BJ (cell line): Measurements from ENCODE around the gene PREB. TPM values are rescaled to one million over a fixed set of nuclear protein-coding genes. Genes with fewer than 3 reads are reported as not detected.
"Not testable (repeated sequence)": the region's sequence is repeated elsewhere in the genome, so short reads cannot be mapped to it uniquely, and the experiment has no call there.

ENCODE experiments used
- CTCF ChIA-PET: fragments of 350-600 bp; formaldehyde crosslinking; extraction: SDS; loops from one replicate; lab custom pipeline; 2021; ENCODE audit warnings: antibody characterized with exemption, inconsistent platforms; lab: Yijun Ruan, JAX
- POLR2A ChIA-PET: fragments of 300-600 bp; sonication (Branson Sonifier 250); formaldehyde crosslinking; extraction: SDS; loops from one replicate; lab custom pipeline; 2021; ENCODE audit warnings: antibody characterized with exemption; lab: Charles Lee
- DNase-seq: peaks from one replicate; pipeline ENCODE4 v3.0.0-alpha.2; 2011; ENCODE audit warnings: low read depth
- H3K27me3 ChIP-seq: 2 replicates; pipeline ENCODE4 v1.6.0; 2011; ENCODE audit warnings: low read length; ENCODE audit not compliant: control insufficient read depth, insufficient read depth
- H3K36me3 ChIP-seq: 2 replicates; pipeline ENCODE4 v1.5.1; 2011; ENCODE audit warnings: low read length; ENCODE audit not compliant: control insufficient read depth, insufficient read depth
- H3K4me3 ChIP-seq: 2 replicates; pipeline ENCODE4 v1.5.1; 2011; ENCODE audit warnings: low read depth, mild to moderate bottlenecking, control low read depth, low read length
- CTCF ChIP-seq: IDR thresholded peaks from 2 replicates; pipeline ENCODE4 v1.5.1; 2011; ENCODE audit warnings: low read depth, mild to moderate bottlenecking, control low read depth, inconsistent platforms, low read length, moderate library complexity; ENCODE audit not compliant: insufficient read depth
- polyA plus RNA-seq: library from polyadenylated mRNA; depleted of rRNA; stranded (reverse); fragments of >200 nt; gene quantifications from 2 replicates; pipeline ENCODE4 v1.2.3, GENCODE V29; 2011

PREB gene
- polyA plus RNA-seq, 1 experiment, result 84.0 TPM

- POLR2A ChIA-PET, result no interaction called here
- Histone ChIP-seq H3K4me3 (no peak overlapping the region), H3K27me3 (peaks cover 14% of the 10 kb centered on the region; the same call in 1 of the 2 replicates), H3K36me3 (no peaks in the 10 kb centered on the region)
- CTCF ChIA-PET, result no interaction called here
- TF ChIP-seq CTCF, result no peak
- no peak for DNase-seq
Measured at GRCh38 chr2:27115519-27115918, 18.9 kb downstream of the PREB start.

GRCh38 chr2:27111392-27112078 is 22.9 kb downstream of the PREB start:
- H3K36me3 ChIP-seq, DNase-seq, POLR2A ChIA-PET, H3K27me3 ChIP-seq, H3K4me3 ChIP-seq: not testable (repeated sequence)
- CTCF ChIA-PET, result interaction anchor here (0.6 to 1.8 kb wide), 4 partner anchors 12 to 25 kb away, joined by 3 to 7 read pairs (median 3); partner anchors contain the start of gene KHK

GRCh38 chr2:27110603-27111352 is 23.7 kb downstream of the PREB start:
- H3K27me3 ChIP-seq, H3K36me3 ChIP-seq, DNase-seq, H3K4me3 ChIP-seq, POLR2A ChIA-PET: not testable (repeated sequence)
- CTCF ChIA-PET, result interaction anchor here (0.9 to 1.8 kb wide), 2 partner anchors 11 to 13 kb away, joined by 3 to 7 read pairs; no protein-coding TSS in a partner anchor

GRCh38 chr2:27109083-27109482 is 25.4 kb downstream of the PREB start:
- no peak for DNase-seq
- Histone ChIP-seq H3K36me3 (no peaks in the 10 kb centered on the region), H3K27me3 (no peaks in the 10 kb centered on the region), H3K4me3 (no peak overlapping the region)
- no peak for TF ChIP-seq CTCF
- POLR2A ChIA-PET, result interaction anchor here (0.7 kb wide), 1 partner anchor 71 kb away, joined by 7 read pairs; no protein-coding TSS in a partner anchor
- CTCF ChIA-PET, result interaction anchor here (0.9 to 1.3 kb wide), 4 partner anchors 11 to 194 kb away, joined by 3 to 6 read pairs (median 4); no protein-coding TSS in a partner anchor

- TF ChIP-seq CTCF, result no peak
- Histone ChIP-seq H3K27me3 (no peaks in the 10 kb centered on the region), H3K36me3 (no peaks in the 10 kb centered on the region), H3K4me3 (no peak overlapping the region)
- POLR2A ChIA-PET, result no interaction called here
- no peak for DNase-seq
- CTCF ChIA-PET, result interaction anchor here (0.9 to 2.1 kb wide), 4 partner anchors 9 to 171 kb away, joined by 4 to 8 read pairs (median 6); no protein-coding TSS in a partner anchor
Measured at GRCh38 chr2:27108221-27108620, 26.2 kb downstream of the PREB start.

- H3K4me3 ChIP-seq, result no peak overlapping the region
- POLR2A ChIA-PET, result no interaction called here
- DNase-seq, result no peak
- CTCF ChIA-PET, result interaction anchor here (0.7 to 3.0 kb wide), 6 partner anchors 9 to 197 kb away, joined by 3 to 10 read pairs (median 6); partner anchors contain the start of gene ABHD1
- no peaks in the 10 kb centered on the region for H3K36me3 ChIP-seq
- TF ChIP-seq CTCF, result no peak
- peaks cover 1% of the 10 kb centered on the region; the same call in 1 of the 2 replicates for H3K27me3 ChIP-seq
Measured at GRCh38 chr2:27105981-27106380, 28.5 kb downstream of the PREB start.
